Measurements from ENCODE around the gene IGSF3. TPM values are rescaled to one million over a fixed set of nuclear protein-coding genes. Genes with fewer than 3 reads are reported as not detected.
"Not testable (repeated sequence)": the region's sequence is repeated elsewhere in the genome, so short reads cannot be mapped to it uniquely, and the experiment has no call there.

The IGSF3 gene
- total RNA-seq, 1 experiment from 2014 or later = 4.0 TPM

GRCh38 chr1:116591951-116592605 lies 75.5 kb downstream of the IGSF3 start:
- DNase-seq (ENCODE audit: low spot score); POLR2A ChIA-PET (ENCODE audit: low non-redundant PET); H3K27ac ChIP-seq (ENCODE audit: low read depth, low read length, poor library complexity, severe bottlenecking); H3K4me3 ChIP-seq (ENCODE audit: low read depth, low read length, poor library complexity, severe bottlenecking); H3K4me1 ChIP-seq (ENCODE audit: insufficient read depth, low read length, poor library complexity, severe bottlenecking); H3K36me3 ChIP-seq (ENCODE audit: insufficient read depth, low read length, poor library complexity, severe bottlenecking); intact Hi-C loops (cut with micrococcal nuclease; ENCODE audit: unreplicated experiment); CTCF ChIA-PET; BruUV-seq (replicated peaks); H3K27me3 ChIP-seq (replicated peaks; ENCODE audit: insufficient read depth, low read depth, low read length, poor library complexity); H3K9me3 ChIP-seq (ENCODE audit: low read depth, low read length, poor library complexity, severe bottlenecking): not testable (repeated sequence)

GRCh38 chr1:116591006-116591950 lies 76.3 kb downstream of the IGSF3 start:
- CTCF ChIA-PET; H3K9me3 ChIP-seq (ENCODE audit: low read depth, low read length, poor library complexity, severe bottlenecking); H3K4me3 ChIP-seq (ENCODE audit: low read depth, low read length, poor library complexity, severe bottlenecking); H3K27ac ChIP-seq (ENCODE audit: low read depth, low read length, poor library complexity, severe bottlenecking); H3K4me1 ChIP-seq (ENCODE audit: insufficient read depth, low read length, poor library complexity, severe bottlenecking); DNase-seq (ENCODE audit: low spot score); H3K27me3 ChIP-seq (replicated peaks; ENCODE audit: insufficient read depth, low read depth, low read length, poor library complexity); intact Hi-C loops (cut with micrococcal nuclease; ENCODE audit: unreplicated experiment); POLR2A ChIA-PET (ENCODE audit: low non-redundant PET); H3K36me3 ChIP-seq (ENCODE audit: insufficient read depth, low read length, poor library complexity, severe bottlenecking); BruUV-seq (replicated peaks): not testable (repeated sequence)

GRCh38 chr1:116590359-116591005 lies 77.1 kb downstream of the IGSF3 start:
- H3K27ac ChIP-seq (ENCODE audit: low read depth, low read length, poor library complexity, severe bottlenecking); DNase-seq (ENCODE audit: low spot score); H3K9me3 ChIP-seq (ENCODE audit: low read depth, low read length, poor library complexity, severe bottlenecking); CTCF ChIA-PET; intact Hi-C loops (cut with micrococcal nuclease; ENCODE audit: unreplicated experiment); BruUV-seq (replicated peaks); H3K27me3 ChIP-seq (replicated peaks; ENCODE audit: insufficient read depth, low read depth, low read length, poor library complexity); H3K36me3 ChIP-seq (ENCODE audit: insufficient read depth, low read length, poor library complexity, severe bottlenecking); H3K4me1 ChIP-seq (ENCODE audit: insufficient read depth, low read length, poor library complexity, severe bottlenecking); H3K4me3 ChIP-seq (ENCODE audit: low read depth, low read length, poor library complexity, severe bottlenecking); POLR2A ChIA-PET (ENCODE audit: low non-redundant PET): not testable (repeated sequence)

- CTCF ChIA-PET = not testable (repeated sequence)
Measured at GRCh38 chr1:116589101-116589735, 78.3 kb downstream of the IGSF3 start.

More at GRCh38 chr1:116589101-116589735, 78.3 kb downstream of the IGSF3 start:
- H3K4me3 ChIP-seq (ENCODE audit: low read depth, low read length, poor library complexity, severe bottlenecking); H3K27me3 ChIP-seq (replicated peaks; ENCODE audit: insufficient read depth, low read depth, low read length, poor library complexity); H3K36me3 ChIP-seq (ENCODE audit: insufficient read depth, low read length, poor library complexity, severe bottlenecking); H3K9me3 ChIP-seq (ENCODE audit: low read depth, low read length, poor library complexity, severe bottlenecking); H3K27ac ChIP-seq (ENCODE audit: low read depth, low read length, poor library complexity, severe bottlenecking); intact Hi-C loops (cut with micrococcal nuclease; ENCODE audit: unreplicated experiment); DNase-seq (ENCODE audit: low spot score); BruUV-seq (replicated peaks); POLR2A ChIA-PET (ENCODE audit: low non-redundant PET); H3K4me1 ChIP-seq (ENCODE audit: insufficient read depth, low read length, poor library complexity, severe bottlenecking): not testable (repeated sequence)

Data from A673 (cell line).